ENCODE measurements around the gene VPS35L. TPM values are rescaled to one million over a fixed set of nuclear protein-coding genes. Genes with fewer than 3 reads are reported as not detected.
"Not testable (repeated sequence)": the region's sequence is repeated elsewhere in the genome, so short reads cannot be mapped to it uniquely, and the experiment has no call there.

Gene VPS35L
- total RNA-seq, 1 experiment from 2014 or later, result 5.4 TPM

DNA sequence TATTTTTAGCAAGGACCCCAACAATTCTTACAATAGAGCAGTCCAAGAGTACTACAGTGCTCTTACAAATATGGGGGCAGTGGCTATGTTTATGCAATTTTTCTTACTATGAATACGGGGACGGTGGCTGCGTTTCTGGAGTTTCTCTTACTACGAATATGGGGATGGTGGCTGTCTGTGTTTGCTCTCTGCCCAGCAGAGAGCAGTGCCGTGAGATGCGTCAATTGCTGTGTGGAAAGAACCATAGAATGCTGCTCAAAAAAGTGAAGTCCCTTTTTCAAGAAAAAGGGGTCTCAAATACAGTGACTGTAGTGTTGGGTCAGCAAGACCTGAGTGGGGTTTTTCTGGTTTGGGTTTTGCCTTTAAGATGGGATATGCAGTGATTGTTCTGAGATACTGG lies 108.7 kb downstream of the VPS35L start:
- DNase-seq, result no peak
- ChIA-PET POLR2A (no interaction called here), CTCF (interaction anchor here (0.6 kb wide), 2 partner anchors 32 to 58 kb away, joined by 3 to 4 read pairs; no protein-coding TSS in a partner anchor)
- Mint-ChIP-seq H3K27ac (ENCODE audit: unreplicated experiment) (no peak overlapping the region), H3K36me3 (ENCODE audit: insufficient read depth, unreplicated experiment) (peaks cover 8% of the 10 kb centered on the region), H3K4me1 (ENCODE audit: low read depth, unreplicated experiment) (no peaks in the 10 kb centered on the region), H3K27me3 (ENCODE audit: insufficient read depth, unreplicated experiment) (no peaks in the 10 kb centered on the region), H3K4me3 (ENCODE audit: unreplicated experiment) (no peak overlapping the region), H3K9me3 (ENCODE audit: unreplicated experiment) (peaks cover 10% of the 10 kb centered on the region)
- H3K36me3 ChIP-seq (ENCODE audit: control insufficient read depth, insufficient read depth, low read length), result no peaks in the 10 kb centered on the region
- TF ChIP-seq CTCF (IDR thresholded peaks at IDR 0.05; ENCODE audit: insufficient read depth in 1 of 2, low read depth in 1 of 2, low read length in 1 of 2, severe bottlenecking in 1 of 2, unreplicated experiment in 1 of 2), result no peak
- H3K4me1 ChIP-seq, result no peaks in the 10 kb centered on the region; the same call in 1 of the 2 replicates
- H3K27me3 ChIP-seq (replicated peaks; ENCODE audit: control insufficient read depth, insufficient read depth, low read length), result no peaks in the 10 kb centered on the region
- intact Hi-C loops (cut with micrococcal nuclease; ENCODE audit: unreplicated experiment), result no loop called here
- H3K9me3 ChIP-seq, result peaks cover 13% of the 10 kb centered on the region; the same call in 1 of the 2 replicates
- no peak overlapping the region for H3K4me3 ChIP-seq (ENCODE audit: low read depth, low read length)
- no TSS peak for BruUV-seq (replicated peaks)

GRCh38 chr16:19665313-19665712 lies 109.8 kb downstream of the VPS35L start:
- not testable (repeated sequence) for H3K4me3 Mint-ChIP-seq (ENCODE audit: unreplicated experiment)

GRCh38 chr16:19666477-19666876 lies 111.0 kb downstream of the VPS35L start:
- Histone ChIP-seq H3K9me3 (peaks cover 13% of the 10 kb centered on the region; the same call in 1 of the 2 replicates), H3K4me1 (no peaks in the 10 kb centered on the region; the same call in 1 of the 2 replicates), H3K27me3 (replicated peaks; ENCODE audit: control insufficient read depth, insufficient read depth, low read length) (no peaks in the 10 kb centered on the region), H3K4me3 (ENCODE audit: low read depth, low read length) (no peak overlapping the region), H3K36me3 (ENCODE audit: control insufficient read depth, insufficient read depth, low read length) (no peaks in the 10 kb centered on the region)
- ChIA-PET CTCF (no interaction called here), POLR2A (interaction anchor here (0.6 kb wide), 1 partner anchor 356 kb away, joined by 7 read pairs; no protein-coding TSS in a partner anchor)
- TF ChIP-seq CTCF (IDR thresholded peaks at IDR 0.05; ENCODE audit: insufficient read depth in 1 of 2, low read depth in 1 of 2, low read length in 1 of 2, severe bottlenecking in 1 of 2, unreplicated experiment in 1 of 2), result no peak
- no peak for DNase-seq
- Mint-ChIP-seq H3K9me3 (ENCODE audit: unreplicated experiment) (peaks cover 10% of the 10 kb centered on the region), H3K36me3 (ENCODE audit: insufficient read depth, unreplicated experiment) (peaks cover 8% of the 10 kb centered on the region), H3K4me3 (ENCODE audit: unreplicated experiment) (no peak overlapping the region), H3K4me1 (ENCODE audit: low read depth, unreplicated experiment) (no peaks in the 10 kb centered on the region), H3K27ac (ENCODE audit: unreplicated experiment) (no peak overlapping the region), H3K27me3 (ENCODE audit: insufficient read depth, unreplicated experiment) (no peaks in the 10 kb centered on the region)
- BruUV-seq (replicated peaks), result no TSS peak
- intact Hi-C loops (cut with micrococcal nuclease; ENCODE audit: unreplicated experiment), result no loop called here

More at GRCh38 chr16:19665313-19665712, 109.8 kb downstream of the VPS35L start:
- H3K27ac Mint-ChIP-seq (ENCODE audit: unreplicated experiment); H3K4me3 ChIP-seq (ENCODE audit: low read depth, low read length); H3K36me3 Mint-ChIP-seq (ENCODE audit: insufficient read depth, unreplicated experiment); DNase-seq; H3K27me3 Mint-ChIP-seq (ENCODE audit: insufficient read depth, unreplicated experiment); intact Hi-C loops (cut with micrococcal nuclease; ENCODE audit: unreplicated experiment); POLR2A ChIA-PET; H3K36me3 ChIP-seq (ENCODE audit: control insufficient read depth, insufficient read depth, low read length); BruUV-seq (replicated peaks); H3K4me1 Mint-ChIP-seq (ENCODE audit: low read depth, unreplicated experiment); CTCF ChIA-PET; H3K9me3 Mint-ChIP-seq (ENCODE audit: unreplicated experiment); H3K27me3 ChIP-seq (replicated peaks; ENCODE audit: control insufficient read depth, insufficient read depth, low read length); H3K4me1 ChIP-seq: not testable (repeated sequence)
- H3K9me3 ChIP-seq, result peaks cover 13% of the 10 kb centered on the region; the same call in 1 of the 2 replicates

All from Caco-2 (cell line).